Posterior vena cava (tissue), 2 donors: ENCODE data around the gene MYO1H. TPM values are rescaled to one million over a fixed set of nuclear protein-coding genes. Genes with fewer than 3 reads are reported as not detected.

Experiments
- total RNA-seq, 2 donors: library from RNA; stranded (reverse); fragmentation: NEBNext Ultra II Directional; extraction: Animal tissue kit (Norgen Biotek cat#: 25700); gene quantifications; one replicate each; pipeline ENCODE4 v1.2.1, GENCODE V29; 2021
- donor health status: DM: yes; HTN: yes; CAD: no.
- donor health status: DM: yes; HTN: yes; CAD: no.

MYO1H gene
- total RNA-seq, 2 donors from 2014 or later: not detected

Other genes with a start within 250 kb of the MYO1H start
- 10 to 100 TPM; 29.4 to 49.7 TPM for gene ACACB, start 231.3 kb upstream of the MYO1H start, total RNA-seq
- not detected for gene FOXN4, start 38.6 kb upstream of the MYO1H start, total RNA-seq
- 100 to 1,000 TPM; 136 to 138 TPM for gene KCTD10, start 129.4 kb downstream of the MYO1H start, total RNA-seq
- gene UBE3B, start 129.7 kb downstream of the MYO1H start, total RNA-seq: 10 to 100 TPM; 29.5 to 34.9 TPM
- 10 to 100 TPM; 17.9 to 20.0 TPM for gene MMAB, start 225.6 kb downstream of the MYO1H start, total RNA-seq
- gene MVK, start 225.9 kb downstream of the MYO1H start, total RNA-seq: 1 to 10 TPM; 9.1 TPM